WTC11 (cell line): ENCODE measurements around the gene TFF3. TPM values are rescaled to one million over a fixed set of nuclear protein-coding genes. Genes with fewer than 3 reads are reported as not detected.
A peak's percentile ranks its signal among the peaks of the same experiment; 100 is the strongest.

Source experiments
- ATAC-seq: fragments of 200-7000 bp; cut with Tn5 transposase; 2 replicates; pipeline ENCODE4 v1.10.0; 2021; ENCODE audit warnings: mild to moderate bottlenecking, moderate library complexity
- CTCF ChIA-PET: fragments of 300-600 bp; sonication (Branson Sonifier 250); formaldehyde crosslinking; loops from one replicate; lab custom pipeline; 2021; ENCODE audit warnings: antibody characterized with exemption; lab: Charles Lee
- POLR2A ChIA-PET: fragments of 350-600 bp; sonication (Branson Sonifier 250); formaldehyde crosslinking; loops from one replicate; lab custom pipeline; 2021; ENCODE audit warnings: antibody characterized with exemption; lab: Charles Lee
- DNase-seq: peaks from one replicate; pipeline ENCODE4 v3.0.0; 2021; ENCODE audit warnings: low spot score
- H3K27ac Mint-ChIP-seq: 2 replicates; pipeline ENCODE4 v1.8.0; 2021; ENCODE audit warnings: mixed read lengths
- H3K27me3 Mint-ChIP-seq: 2 replicates; pipeline ENCODE4 v1.8.0; 2021; ENCODE audit warnings: low read depth, mild to moderate bottlenecking, moderate library complexity, mixed read lengths
- H3K36me3 Mint-ChIP-seq: 2 replicates; pipeline ENCODE4 v1.8.0; 2021; ENCODE audit warnings: mixed read lengths
- H3K4me1 Mint-ChIP-seq: 2 replicates; pipeline ENCODE4 v1.8.0; 2022; ENCODE audit warnings: mixed read lengths
- H3K4me3 Mint-ChIP-seq: 2 replicates; pipeline ENCODE4 v1.8.0; 2021; ENCODE audit warnings: mild to moderate bottlenecking, moderate library complexity, mixed read lengths
- H3K9me3 Mint-ChIP-seq: 2 replicates; pipeline ENCODE4 v1.8.0; 2021; ENCODE audit warnings: mixed read lengths
- E2F1 ChIP-seq: sonication (generic); formaldehyde crosslinking; IDR thresholded peaks from 2 replicates; pipeline ENCODE4 v1.8.0; 2022; ENCODE audit warnings: mild to moderate bottlenecking, missing genetic modification reagents
- EMX1 ChIP-seq: fragments of 250-450 bp; sonication (Bioruptor Pico); IDR thresholded peaks from 2 replicates; pipeline ENCODE4 v1.8.0; 2021; ENCODE audit warnings: mild to moderate bottlenecking
- ESRRA ChIP-seq: sonication (generic); formaldehyde crosslinking; IDR thresholded peaks from 2 replicates; pipeline ENCODE4 v1.8.1; 2022; ENCODE audit warnings: mild to moderate bottlenecking, missing genetic modification reagents, borderline replicate concordance
- ETV6 ChIP-seq: sonication (generic); formaldehyde crosslinking; IDR thresholded peaks from 2 replicates; pipeline ENCODE4 v1.8.1; 2022; ENCODE audit warnings: mild to moderate bottlenecking, missing genetic modification reagents
- FOXJ3 ChIP-seq: sonication (generic); formaldehyde crosslinking; IDR thresholded peaks from 2 replicates; pipeline ENCODE4 v1.9.0; 2021; ENCODE audit warnings: missing genetic modification reagents, mild to moderate bottlenecking, borderline replicate concordance
- JAZF1 ChIP-seq: fragments of 250-450 bp; sonication (Bioruptor Pico); IDR thresholded peaks from 2 replicates; pipeline ENCODE4 v1.9.0; 2021; ENCODE audit warnings: moderate library complexity, mild to moderate bottlenecking, inconsistent platforms
- JUN ChIP-seq: sonication (generic); formaldehyde crosslinking; IDR thresholded peaks from 2 replicates; pipeline ENCODE4 v1.8.0; 2023; ENCODE audit warnings: mild to moderate bottlenecking, missing genetic modification reagents
- MXD4 ChIP-seq: fragments of 250-450 bp; sonication (Bioruptor Pico); IDR thresholded peaks from 2 replicates; pipeline ENCODE4 v1.8.0; 2021; ENCODE audit warnings: mild to moderate bottlenecking, moderate library complexity, borderline replicate concordance
- NR1H2 ChIP-seq: sonication (generic); formaldehyde crosslinking; IDR thresholded peaks from 2 replicates; pipeline ENCODE4 v1.9.0; 2021; ENCODE audit warnings: mild to moderate bottlenecking, moderate library complexity, missing genetic modification reagents
- RELA ChIP-seq: sonication (generic); formaldehyde crosslinking; IDR thresholded peaks from 2 replicates; pipeline ENCODE4 v1.8.1; 2022; ENCODE audit warnings: missing genetic modification reagents, mild to moderate bottlenecking, borderline replicate concordance
- TEAD4 ChIP-seq: sonication (generic); formaldehyde crosslinking; IDR thresholded peaks from 2 replicates; pipeline ENCODE4 v1.8.0; 2022; ENCODE audit warnings: mild to moderate bottlenecking, missing genetic modification reagents
- ZNF219 ChIP-seq: sonication (generic); formaldehyde crosslinking; IDR thresholded peaks from 2 replicates; pipeline ENCODE4 v1.8.0; 2023; ENCODE audit warnings: missing genetic modification reagents, mild to moderate bottlenecking, borderline replicate concordance
- ZNF232 ChIP-seq: sonication (generic); formaldehyde crosslinking; IDR thresholded peaks from 2 replicates; pipeline ENCODE4 v1.8.0; 2022; ENCODE audit warnings: mild to moderate bottlenecking, missing genetic modification reagents
- ZNF423 ChIP-seq: fragments of 250-450 bp; sonication (Bioruptor Pico); IDR thresholded peaks from 2 replicates; pipeline ENCODE4 v2.1.2; 2022; ENCODE audit warnings: mild to moderate bottlenecking, moderate library complexity
- total RNA-seq: library from RNA; stranded (reverse); gene quantifications from 3 replicates; pipeline ENCODE4 v1.2.3, GENCODE V29; 2021
- TF ChIP-seq, protein P1 (sequence below): sonication (generic); formaldehyde crosslinking; IDR thresholded peaks from 2 replicates; pipeline ENCODE4 v1.8.0; 2022; ENCODE audit warnings: missing genetic modification reagents

Gene TFF3
- total RNA-seq, 1 experiment from 2014 or later, result 4.2 TPM

GRCh38 chr21:42307106-42307505, 8.1 kb downstream of the TFF3 start (continued):
- TF ChIP-seq JAZF1 (no peak), FOXJ3 (no peak), ZNF232 (no peak)

DNA sequence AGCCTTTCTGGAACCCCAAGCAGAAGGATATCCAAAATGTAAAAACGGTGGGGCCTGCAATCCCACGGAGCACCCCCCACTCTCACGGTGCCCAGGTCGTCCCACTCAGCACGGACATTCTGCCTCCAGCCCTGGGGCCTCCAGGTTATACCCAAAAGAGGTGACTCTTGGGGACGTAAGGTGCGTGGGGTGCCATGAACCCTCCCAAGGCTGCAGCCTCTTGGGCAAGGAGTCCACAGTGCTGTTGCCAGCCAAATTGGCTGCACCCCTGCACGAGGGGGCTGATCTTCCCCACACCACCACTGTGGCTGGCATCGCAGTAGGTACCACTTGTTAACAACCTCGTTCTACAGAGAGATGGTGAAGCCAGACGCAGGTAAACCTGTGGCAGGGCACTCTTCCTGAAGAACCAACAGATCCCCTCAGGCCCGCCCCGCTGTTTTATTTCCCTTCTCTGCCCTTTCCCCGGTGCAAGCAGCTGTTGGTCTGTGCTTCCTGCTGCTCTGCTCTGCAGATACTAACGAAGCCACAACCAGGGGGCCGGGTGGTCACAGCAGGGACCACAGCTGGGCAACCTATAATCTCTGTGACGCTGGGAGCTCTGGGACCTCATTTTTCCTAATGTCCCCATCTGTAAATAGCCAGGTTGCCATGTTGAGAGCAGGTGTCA, 8.7 kb downstream of the TFF3 start:
- peaks cover 6% of the 10 kb centered on the region for H3K27me3 Mint-ChIP-seq
- TF ChIP-seq, protein P1, sequence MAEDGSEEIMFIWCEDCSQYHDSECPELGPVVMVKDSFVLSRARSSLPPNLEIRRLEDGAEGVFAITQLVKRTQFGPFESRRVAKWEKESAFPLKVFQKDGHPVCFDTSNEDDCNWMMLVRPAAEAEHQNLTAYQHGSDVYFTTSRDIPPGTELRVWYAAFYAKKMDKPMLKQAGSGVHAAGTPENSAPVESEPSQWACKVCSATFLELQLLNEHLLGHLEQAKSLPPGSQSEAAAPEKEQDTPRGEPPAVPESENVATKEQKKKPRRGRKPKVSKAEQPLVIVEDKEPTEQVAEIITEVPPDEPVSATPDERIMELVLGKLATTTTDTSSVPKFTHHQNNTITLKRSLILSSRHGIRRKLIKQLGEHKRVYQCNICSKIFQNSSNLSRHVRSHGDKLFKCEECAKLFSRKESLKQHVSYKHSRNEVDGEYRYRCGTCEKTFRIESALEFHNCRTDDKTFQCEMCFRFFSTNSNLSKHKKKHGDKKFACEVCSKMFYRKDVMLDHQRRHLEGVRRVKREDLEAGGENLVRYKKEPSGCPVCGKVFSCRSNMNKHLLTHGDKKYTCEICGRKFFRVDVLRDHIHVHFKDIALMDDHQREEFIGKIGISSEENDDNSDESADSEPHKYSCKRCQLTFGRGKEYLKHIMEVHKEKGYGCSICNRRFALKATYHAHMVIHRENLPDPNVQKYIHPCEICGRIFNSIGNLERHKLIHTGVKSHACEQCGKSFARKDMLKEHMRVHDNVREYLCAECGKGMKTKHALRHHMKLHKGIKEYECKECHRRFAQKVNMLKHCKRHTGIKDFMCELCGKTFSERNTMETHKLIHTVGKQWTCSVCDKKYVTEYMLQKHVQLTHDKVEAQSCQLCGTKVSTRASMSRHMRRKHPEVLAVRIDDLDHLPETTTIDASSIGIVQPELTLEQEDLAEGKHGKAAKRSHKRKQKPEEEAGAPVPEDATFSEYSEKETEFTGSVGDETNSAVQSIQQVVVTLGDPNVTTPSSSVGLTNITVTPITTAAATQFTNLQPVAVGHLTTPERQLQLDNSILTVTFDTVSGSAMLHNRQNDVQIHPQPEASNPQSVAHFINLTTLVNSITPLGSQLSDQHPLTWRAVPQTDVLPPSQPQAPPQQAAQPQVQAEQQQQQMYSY (CRISPR knock-in tag), result no peak
- no peak for TF ChIP-seq EMX1 (CRISPR knock-in tag)
- TF ChIP-seq ZNF423 (CRISPR knock-in tag), result peak; percentile 59
- no peak for TF ChIP-seq RELA (CRISPR knock-in tag)
- TF ChIP-seq, all 79 proteins: peak for 1
- no peak for DNase-seq
- H3K27ac Mint-ChIP-seq, result no peak overlapping the region; the same call in 1 of the 2 replicates
- ChIA-PET POLR2A (no interaction called here), CTCF (no interaction called here)
- H3K9me3 Mint-ChIP-seq, result no peaks in the 10 kb centered on the region
- ATAC-seq, result no peak
- no peaks in the 10 kb centered on the region for H3K36me3 Mint-ChIP-seq
- H3K4me1 Mint-ChIP-seq, result peaks cover 8% of the 10 kb centered on the region
- H3K4me3 Mint-ChIP-seq, result no peak overlapping the region

- H3K4me3 Mint-ChIP-seq, result no peak overlapping the region
- H3K9me3 Mint-ChIP-seq, result no peaks in the 10 kb centered on the region
- DNase-seq, result no peak
- no peak overlapping the region for H3K27ac Mint-ChIP-seq
- peaks cover 8% of the 10 kb centered on the region for H3K4me1 Mint-ChIP-seq
- no peak for TF ChIP-seq NR1H2 (CRISPR knock-in tag)
- TF ChIP-seq ETV6, result no peak
- no peak for TF ChIP-seq ESRRA
- TF ChIP-seq JUN (CRISPR knock-in tag), result no peak
- TF ChIP-seq RELA (CRISPR knock-in tag), result no peak
- TF ChIP-seq E2F1 (CRISPR knock-in tag), result no peak
- no peak for TF ChIP-seq ZNF219
- no peak for TF ChIP-seq MXD4 (CRISPR knock-in tag)
- ATAC-seq, result no peak
- POLR2A ChIA-PET, result no interaction called here
- H3K36me3 Mint-ChIP-seq, result no peaks in the 10 kb centered on the region
- peaks cover 6% of the 10 kb centered on the region for H3K27me3 Mint-ChIP-seq
- CTCF ChIA-PET, result no interaction called here
These were observed 9.5 kb downstream of the TFF3 start for GRCh38 chr21:42305707-42306147.

GRCh38 chr21:42304556-42305454, 10.4 kb downstream of the TFF3 start:
- Mint-ChIP-seq H3K9me3 (no peaks in the 10 kb centered on the region), H3K4me1 (peaks cover 4% of the 10 kb centered on the region), H3K36me3 (no peaks in the 10 kb centered on the region), H3K27me3 (no peaks in the 10 kb centered on the region), H3K27ac (no peak overlapping the region), H3K4me3 (no peak overlapping the region)
- DNase-seq (peak; percentile 0), ATAC-seq (no peak)
- POLR2A ChIA-PET, result no interaction called here
- no peak for TF ChIP-seq TEAD4 (CRISPR knock-in tag)
- TF ChIP-seq, all 79 proteins: peak for 0
- CTCF ChIA-PET, result no interaction called here
